SK-N-SH (cell line): Measurements from ENCODE around the gene MRPL41. TPM values are rescaled to one million over a fixed set of nuclear protein-coding genes. Genes with fewer than 3 reads are reported as not detected.

Source experiments
- CTCF ChIA-PET: fragments of 300-600, 350-600 bp; formaldehyde crosslinking; extraction: SDS; loops from one replicate; lab custom pipeline; 2021; lab: Yijun Ruan, JAX
- POLR2A ChIA-PET: fragments of 350-600 bp; sonication (Branson Sonifier 250); formaldehyde crosslinking; extraction: SDS; loops from one replicate; lab custom pipeline; 2020; ENCODE audit warnings: antibody characterized with exemption, inconsistent platforms; lab: Yijun Ruan, JAX
- DNase-seq: peaks from one replicate; pipeline ENCODE4 v3.0.0; 2012
- H2AFZ ChIP-seq: fragments of 200-600 bp; sonication (generic); 2 replicates; pipeline ENCODE4 v1.8.1; 2016; ENCODE audit warnings: antibody characterized with exemption, mild to moderate bottlenecking, low read depth
- H3F3A ChIP-seq: fragments of 200-600 bp; sonication (generic); replicated peaks from 2 replicates; pipeline ENCODE3; 2016; ENCODE audit warnings: antibody characterized with exemption, mild to moderate bottlenecking; ENCODE audit not compliant: insufficient read depth
- H3K27ac ChIP-seq, 2 experiments: fragments of 200-500 bp in 1 of 2; fragments of 200-600 bp in 1 of 2; sonication (Bioruptor generic) in 1 of 2; sonication (generic), shearing (Covaris generic) in 1 of 2; 2 replicates each; pipeline versions ENCODE4 v1.5.1 to v1.6.1; 2014 to 2016; ENCODE audit warnings: low read depth in 2 of 2, inconsistent platforms in 1 of 2, low read length in 1 of 2, mild to moderate bottlenecking in 1 of 2, mixed read lengths in 1 of 2
- H3K27me3 ChIP-seq: fragments of 200-600 bp; sonication (generic), shearing (Covaris generic); 2 replicates; pipeline ENCODE4 v1.6.1; 2016; ENCODE audit warnings: mixed run types; ENCODE audit not compliant: insufficient read depth
- H3K36me3 ChIP-seq, 2 experiments: fragments of 200-500 bp in 1 of 2; fragments of 200-600 bp in 1 of 2; sonication (Bioruptor generic) in 1 of 2; sonication (generic) in 1 of 2; replicated peaks in 1 of 2; 2 replicates each; pipeline versions ENCODE3 to v1.5.1; 2014 to 2016; ENCODE audit warnings: low read length in 1 of 2, mild to moderate bottlenecking in 1 of 2; ENCODE audit not compliant: insufficient read depth in 2 of 2, control insufficient read depth in 1 of 2
- H3K4me1 ChIP-seq, 2 experiments: fragments of 200-500 bp in 1 of 2; fragments of 200-600 bp in 1 of 2; sonication (Bioruptor generic) in 1 of 2; sonication (generic), shearing (Covaris generic) in 1 of 2; 2 replicates each; pipeline versions ENCODE4 v1.5.1 to v1.6.1; 2014 to 2016; ENCODE audit warnings: low read depth in 1 of 2, low read length in 1 of 2, mixed run types in 1 of 2; ENCODE audit not compliant: insufficient read depth in 2 of 2, control insufficient read depth in 1 of 2
- H3K4me2 ChIP-seq: fragments of 200-600 bp; sonication (generic), shearing (Covaris generic); 2 replicates; pipeline ENCODE4 v1.6.1; 2017; ENCODE audit warnings: mixed run types
- H3K4me3 ChIP-seq, 2 experiments: fragments of 200-500 bp in 1 of 2; fragments of 200-600 bp in 1 of 2; sonication (Bioruptor generic) in 1 of 2; sonication (generic), shearing (Covaris generic) in 1 of 2; 2 replicates each; pipeline versions ENCODE4 v1.5.1 to v1.8.1; 2014 to 2016; ENCODE audit warnings: low read depth in 2 of 2, inconsistent platforms in 1 of 2, low read length in 1 of 2, mild to moderate bottlenecking in 1 of 2, mixed read lengths in 1 of 2, moderate library complexity in 1 of 2
- H3K79me2 ChIP-seq: fragments of 200-600 bp; sonication (generic); 2 replicates; pipeline ENCODE4 v1.8.1; 2017; ENCODE audit warnings: mild to moderate bottlenecking; ENCODE audit not compliant: insufficient read depth
- H3K9ac ChIP-seq: fragments of 200-600 bp; sonication (generic); 2 replicates; pipeline ENCODE4 v1.6.1; 2017; ENCODE audit warnings: mixed run types
- H3K9me2 ChIP-seq: fragments of 200-600 bp; sonication (generic); 2 replicates; pipeline ENCODE4 v1.6.1; 2017; ENCODE audit warnings: mixed run types
- H3K9me3 ChIP-seq: fragments of 200-600 bp; sonication (generic); 2 replicates; pipeline ENCODE4 v1.6.1; 2017; ENCODE audit warnings: mixed run types, mild to moderate bottlenecking, moderate library complexity
- H4K20me1 ChIP-seq: fragments of 200-600 bp; sonication (generic); 2 replicates; pipeline ENCODE4 v1.6.1; 2017; ENCODE audit warnings: mild to moderate bottlenecking, mixed run types; ENCODE audit not compliant: insufficient read depth
- CHD2 ChIP-seq: fragments of 150-350 bp; IDR thresholded peaks from 2 replicates; pipeline ENCODE4 v1.6.1; 2018; ENCODE audit warnings: low read length; ENCODE audit not compliant: partially characterized antibody
- ELF1 ChIP-seq: IDR thresholded peaks from 2 replicates; pipeline ENCODE4 v1.4.0; 2012
- EP300 ChIP-seq, 2 experiments: IDR thresholded peaks; 2 replicates each; pipeline versions ENCODE4 v1.4.0 to v1.6.1; 2012; ENCODE audit warnings: borderline replicate concordance in 1 of 2, low read depth in 1 of 2, low read length in 1 of 2
- FOXJ3 ChIP-seq: sonication (generic); formaldehyde crosslinking; IDR thresholded peaks from 2 replicates; pipeline ENCODE4 v1.5.1; 2020; ENCODE audit warnings: mild to moderate bottlenecking, missing genetic modification reagents
- FOXM1 ChIP-seq: IDR thresholded peaks from 2 replicates; pipeline ENCODE4 v1.4.0; 2012; ENCODE audit warnings: low read depth, mild to moderate bottlenecking
- GABPA ChIP-seq: IDR thresholded peaks from 2 replicates; pipeline ENCODE4 v1.4.0; 2012; ENCODE audit warnings: low read depth, mild to moderate bottlenecking
- GATA2 ChIP-seq: sonication (generic); formaldehyde crosslinking; IDR thresholded peaks from 2 replicates; pipeline ENCODE4 v1.5.0; 2020; ENCODE audit warnings: mild to moderate bottlenecking, missing genetic modification reagents
- JUND ChIP-seq: IDR thresholded peaks from 2 replicates; pipeline ENCODE4 v1.4.0; 2012
- MEF2A ChIP-seq: IDR thresholded peaks from 2 replicates; pipeline ENCODE4 v1.4.0; 2012; ENCODE audit warnings: low read depth, borderline replicate concordance
- MXI1 ChIP-seq: IDR thresholded peaks from 2 replicates; pipeline ENCODE4 v1.6.1; 2012; ENCODE audit warnings: mild to moderate bottlenecking, low read depth, low read length, improper control_type of control experiment
- POLR2AphosphoS5 ChIP-seq: IDR thresholded peaks from 2 replicates; pipeline ENCODE4 v1.6.1; 2012; ENCODE audit warnings: low read depth, low read length
- RAD21 ChIP-seq: IDR thresholded peaks from 2 replicates; pipeline ENCODE4 v1.6.1; 2012; ENCODE audit warnings: mild to moderate bottlenecking, low read length
- RXRA ChIP-seq: IDR thresholded peaks from 2 replicates; pipeline ENCODE4 v1.4.0; 2012; ENCODE audit warnings: low read depth, mild to moderate bottlenecking, borderline replicate concordance
- SIN3A ChIP-seq: IDR thresholded peaks from 2 replicates; pipeline ENCODE4 v1.6.1; 2012; ENCODE audit warnings: low read depth, mild to moderate bottlenecking, low read length, moderate library complexity, borderline replicate concordance
- SMC3 ChIP-seq: IDR thresholded peaks from 2 replicates; pipeline ENCODE4 v1.6.1; 2012; ENCODE audit warnings: low read depth, low read length, improper control_type of control experiment
- TAF1 ChIP-seq: IDR thresholded peaks from 2 replicates; pipeline ENCODE4 v1.6.1; 2012; ENCODE audit warnings: low read depth, mild to moderate bottlenecking, low read length, moderate library complexity, borderline replicate concordance
- TCF12 ChIP-seq: IDR thresholded peaks from 2 replicates; pipeline ENCODE4 v1.4.0; 2012
- TEAD4 ChIP-seq: IDR thresholded peaks from 2 replicates; pipeline ENCODE4 v1.4.0; 2012; ENCODE audit warnings: mild to moderate bottlenecking, borderline replicate concordance; ENCODE audit not compliant: insufficient read depth
- WGBS: methylation state at CpG from one replicate; pipeline ENCODE4 v1.1.6; 2017; ENCODE audit warnings: low lambda C conversion rate; 5-methylcytosine and 5-hydroxymethylcytosine counted together
- polyA plus RNA-seq, 3 experiments: library from polyadenylated mRNA; depleted of rRNA; stranded (reverse); fragments of >200 nt; gene quantifications; 2 replicates each; pipeline ENCODE4 v1.2.3, GENCODE V29; 2012
- TF ChIP-seq, protein P1 (sequence below): IDR thresholded peaks from 2 replicates; pipeline ENCODE4 v1.4.0; 2012; ENCODE audit warnings: low read depth, borderline replicate concordance
- TF ChIP-seq, protein P2 (sequence below): fragments of 150-350 bp; IDR thresholded peaks from 2 replicates; pipeline ENCODE4 v1.6.1; 2017; ENCODE audit warnings: antibody characterized with exemption, low read length, low read depth, borderline replicate concordance
- TF ChIP-seq, protein P3 (sequence below): IDR thresholded peaks from 2 replicates; pipeline ENCODE4 v1.4.0; 2012; ENCODE audit warnings: low read depth
- TF ChIP-seq, protein P4 (sequence below): fragments of 150-350 bp; IDR thresholded peaks from 2 replicates; pipeline ENCODE4 v1.6.1; 2016; ENCODE audit warnings: mild to moderate bottlenecking, low read depth, low read length
- TF ChIP-seq, protein P5 (sequence below): fragments of 200-600 bp; sonication (generic); IDR thresholded peaks from 2 replicates; pipeline ENCODE4 v1.6.1; 2017; ENCODE audit warnings: antibody characterized with exemption, mild to moderate bottlenecking, moderate library complexity

The MRPL41 gene
- polyA plus RNA-seq, 1 of the 3 experiments (the other 2 are of a cell fraction), result 58.9 TPM

DNA sequence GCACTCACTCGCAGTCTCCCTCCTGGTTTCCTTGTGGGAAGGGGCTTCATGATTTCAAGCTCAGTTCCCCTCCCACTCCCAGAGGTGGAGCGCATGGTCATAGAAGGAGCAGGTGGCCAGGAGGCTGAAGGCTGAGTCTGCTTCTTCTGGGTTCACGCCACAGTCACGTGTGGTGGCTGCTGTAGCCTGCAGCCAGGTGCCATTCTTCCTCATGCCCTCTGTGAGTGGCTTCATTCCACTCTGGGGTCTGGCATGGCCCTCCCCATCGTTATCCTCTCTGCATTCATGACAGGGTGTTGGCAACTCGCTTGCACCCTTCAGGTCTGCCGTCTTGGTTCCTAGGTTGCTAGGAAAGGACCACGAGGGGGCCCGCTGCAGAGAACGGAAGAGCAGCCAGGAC lies 3.5 kb downstream of the MRPL41 start:
- no peaks in the 10 kb centered on the region for H4K20me1 ChIP-seq
- H3K9me2 ChIP-seq, result no peaks in the 10 kb centered on the region
- no peaks in the 10 kb centered on the region for H3K9me3 ChIP-seq
- POLR2A ChIA-PET, result no interaction called here
- H3K4me2 ChIP-seq, result no peak overlapping the region
- no peak overlapping the region for H2AFZ ChIP-seq
- H3K4me3 ChIP-seq, result no peak overlapping the region
- 97% methylated on average over 10 of the region's 10 CpGs for WGBS
- H3K4me1 ChIP-seq, result peaks cover 5 to 7% of the 10 kb centered on the region in 2 experiments; a peak in 1 of 4 replicates
- peaks cover 21% of the 10 kb centered on the region for H3K79me2 ChIP-seq
- peaks cover 12% of the 10 kb centered on the region for H3F3A ChIP-seq
- peaks cover 27 to 35% of the 10 kb centered on the region in 2 experiments for H3K36me3 ChIP-seq
- no peak overlapping the region for H3K9ac ChIP-seq
- no peaks in the 10 kb centered on the region for H3K27me3 ChIP-seq
- H3K27ac ChIP-seq, result no peak overlapping the region
- no peak for DNase-seq
- TF ChIP-seq, protein P1, sequence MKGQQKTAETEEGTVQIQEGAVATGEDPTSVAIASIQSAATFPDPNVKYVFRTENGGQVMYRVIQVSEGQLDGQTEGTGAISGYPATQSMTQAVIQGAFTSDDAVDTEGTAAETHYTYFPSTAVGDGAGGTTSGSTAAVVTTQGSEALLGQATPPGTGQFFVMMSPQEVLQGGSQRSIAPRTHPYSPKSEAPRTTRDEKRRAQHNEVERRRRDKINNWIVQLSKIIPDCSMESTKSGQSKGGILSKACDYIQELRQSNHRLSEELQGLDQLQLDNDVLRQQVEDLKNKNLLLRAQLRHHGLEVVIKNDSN, result no peak
- no peak for TF ChIP-seq MEF2A
- no peak for TF ChIP-seq RXRA
- no peak for TF ChIP-seq MXI1
- TF ChIP-seq, protein P2, sequence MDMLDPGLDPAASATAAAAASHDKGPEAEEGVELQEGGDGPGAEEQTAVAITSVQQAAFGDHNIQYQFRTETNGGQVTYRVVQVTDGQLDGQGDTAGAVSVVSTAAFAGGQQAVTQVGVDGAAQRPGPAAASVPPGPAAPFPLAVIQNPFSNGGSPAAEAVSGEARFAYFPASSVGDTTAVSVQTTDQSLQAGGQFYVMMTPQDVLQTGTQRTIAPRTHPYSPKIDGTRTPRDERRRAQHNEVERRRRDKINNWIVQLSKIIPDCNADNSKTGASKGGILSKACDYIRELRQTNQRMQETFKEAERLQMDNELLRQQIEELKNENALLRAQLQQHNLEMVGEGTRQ, result no peak
- TF ChIP-seq, protein P3, sequence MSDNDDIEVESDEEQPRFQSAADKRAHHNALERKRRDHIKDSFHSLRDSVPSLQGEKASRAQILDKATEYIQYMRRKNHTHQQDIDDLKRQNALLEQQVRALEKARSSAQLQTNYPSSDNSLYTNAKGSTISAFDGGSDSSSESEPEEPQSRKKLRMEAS, result no peak
- TF ChIP-seq, all 33 proteins: peak for 0
- CTCF ChIA-PET, result interaction anchor here (0.6 kb wide), 1 partner anchor 1921 kb away, joined by 3 read pairs; no protein-coding TSS in a partner anchor

DNA sequence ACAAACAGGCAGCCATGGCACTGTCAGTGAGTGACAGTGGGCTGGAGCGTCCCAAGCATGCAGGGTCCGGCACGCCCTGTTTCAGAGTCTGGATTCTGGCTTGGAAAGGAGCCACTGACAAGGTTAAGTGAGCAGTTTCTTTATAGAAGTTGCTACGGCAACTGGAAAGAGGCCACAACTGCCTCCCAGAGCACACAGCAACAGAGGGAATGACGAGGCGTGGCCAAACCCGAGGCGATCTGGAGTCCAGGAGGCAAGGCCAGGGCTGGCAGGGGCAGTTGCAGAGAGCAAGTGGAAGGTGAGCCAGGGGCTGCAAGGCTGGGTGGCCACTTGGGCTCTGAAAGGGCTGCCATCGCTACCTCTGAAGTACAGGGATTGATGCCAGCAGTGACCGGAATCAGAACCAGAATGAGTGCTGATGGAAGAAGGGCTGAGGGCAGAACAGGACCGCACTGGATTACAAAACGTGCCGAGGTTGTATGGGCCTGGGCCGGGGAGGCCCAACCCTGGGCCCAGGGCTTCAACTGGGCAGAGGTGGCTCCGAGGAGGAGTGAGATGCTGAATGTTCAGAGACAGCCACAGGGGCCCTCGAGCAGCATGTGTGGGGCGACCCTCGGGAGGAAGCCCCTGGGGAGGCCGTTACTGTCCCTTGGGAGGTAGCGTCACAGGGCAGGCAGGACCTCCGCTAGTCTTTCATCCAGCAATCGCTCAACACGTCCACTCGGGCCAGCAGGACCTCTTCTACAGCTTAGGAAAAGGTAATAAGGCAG lies 4.6 kb downstream of the MRPL41 start:
- no peak for TF ChIP-seq FOXM1
- TF ChIP-seq GABPA, result no peak
- TF ChIP-seq JUND, result no peak
- no peak for TF ChIP-seq GATA2 (CRISPR knock-in tag)
- TF ChIP-seq CHD2, result no peak
- TF ChIP-seq, protein P4, sequence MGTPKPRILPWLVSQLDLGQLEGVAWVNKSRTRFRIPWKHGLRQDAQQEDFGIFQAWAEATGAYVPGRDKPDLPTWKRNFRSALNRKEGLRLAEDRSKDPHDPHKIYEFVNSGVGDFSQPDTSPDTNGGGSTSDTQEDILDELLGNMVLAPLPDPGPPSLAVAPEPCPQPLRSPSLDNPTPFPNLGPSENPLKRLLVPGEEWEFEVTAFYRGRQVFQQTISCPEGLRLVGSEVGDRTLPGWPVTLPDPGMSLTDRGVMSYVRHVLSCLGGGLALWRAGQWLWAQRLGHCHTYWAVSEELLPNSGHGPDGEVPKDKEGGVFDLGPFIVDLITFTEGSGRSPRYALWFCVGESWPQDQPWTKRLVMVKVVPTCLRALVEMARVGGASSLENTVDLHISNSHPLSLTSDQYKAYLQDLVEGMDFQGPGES, result no peak
- no peak for TF ChIP-seq SIN3A
- TF ChIP-seq, protein P3, result no peak
- no peak for TF ChIP-seq RAD21
- TF ChIP-seq EP300 (IDR thresholded peaks at IDR 0.05; ENCODE audit: borderline replicate concordance in 1 of 2, low read depth in 1 of 2, low read length in 1 of 2), result no peak
- no peak for TF ChIP-seq TEAD4
- no peak for TF ChIP-seq TAF1
- no peak for TF ChIP-seq POLR2AphosphoS5
- TF ChIP-seq SMC3, result no peak
- no peak for TF ChIP-seq FOXJ3 (CRISPR knock-in tag)
- no peak for TF ChIP-seq ELF1
- TF ChIP-seq, protein P5, sequence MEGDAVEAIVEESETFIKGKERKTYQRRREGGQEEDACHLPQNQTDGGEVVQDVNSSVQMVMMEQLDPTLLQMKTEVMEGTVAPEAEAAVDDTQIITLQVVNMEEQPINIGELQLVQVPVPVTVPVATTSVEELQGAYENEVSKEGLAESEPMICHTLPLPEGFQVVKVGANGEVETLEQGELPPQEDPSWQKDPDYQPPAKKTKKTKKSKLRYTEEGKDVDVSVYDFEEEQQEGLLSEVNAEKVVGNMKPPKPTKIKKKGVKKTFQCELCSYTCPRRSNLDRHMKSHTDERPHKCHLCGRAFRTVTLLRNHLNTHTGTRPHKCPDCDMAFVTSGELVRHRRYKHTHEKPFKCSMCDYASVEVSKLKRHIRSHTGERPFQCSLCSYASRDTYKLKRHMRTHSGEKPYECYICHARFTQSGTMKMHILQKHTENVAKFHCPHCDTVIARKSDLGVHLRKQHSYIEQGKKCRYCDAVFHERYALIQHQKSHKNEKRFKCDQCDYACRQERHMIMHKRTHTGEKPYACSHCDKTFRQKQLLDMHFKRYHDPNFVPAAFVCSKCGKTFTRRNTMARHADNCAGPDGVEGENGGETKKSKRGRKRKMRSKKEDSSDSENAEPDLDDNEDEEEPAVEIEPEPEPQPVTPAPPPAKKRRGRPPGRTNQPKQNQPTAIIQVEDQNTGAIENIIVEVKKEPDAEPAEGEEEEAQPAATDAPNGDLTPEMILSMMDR, result no peak
- no peak for TF ChIP-seq TCF12
- Histone ChIP-seq H3K9ac (no peak overlapping the region), H3K79me2 (peaks cover 24% of the 10 kb centered on the region), H3K27ac (no peak overlapping the region), H3K9me2 (no peaks in the 10 kb centered on the region), H3K9me3 (no peaks in the 10 kb centered on the region), H3K4me3 (no peak overlapping the region), H2AFZ (no peak overlapping the region), H3K4me2 (no peak overlapping the region), H3K36me3 (peaks cover 27 to 35% of the 10 kb centered on the region in 2 experiments), H3K27me3 (no peaks in the 10 kb centered on the region), H4K20me1 (no peaks in the 10 kb centered on the region), H3K4me1 (peaks cover 5% of the 10 kb centered on the region in 2 experiments; a peak in 1 of 4 replicates), H3F3A (peaks cover 12% of the 10 kb centered on the region)
- WGBS, result 95% methylated on average over 18 of the region's 24 CpGs
- ChIA-PET POLR2A (no interaction called here), CTCF (no interaction called here)
- no peak for DNase-seq
